ENCODE data around the gene BCL2.
A peak's percentile ranks its signal among the peaks of the same experiment; 100 is the strongest.

The BCL2 gene

DNA sequence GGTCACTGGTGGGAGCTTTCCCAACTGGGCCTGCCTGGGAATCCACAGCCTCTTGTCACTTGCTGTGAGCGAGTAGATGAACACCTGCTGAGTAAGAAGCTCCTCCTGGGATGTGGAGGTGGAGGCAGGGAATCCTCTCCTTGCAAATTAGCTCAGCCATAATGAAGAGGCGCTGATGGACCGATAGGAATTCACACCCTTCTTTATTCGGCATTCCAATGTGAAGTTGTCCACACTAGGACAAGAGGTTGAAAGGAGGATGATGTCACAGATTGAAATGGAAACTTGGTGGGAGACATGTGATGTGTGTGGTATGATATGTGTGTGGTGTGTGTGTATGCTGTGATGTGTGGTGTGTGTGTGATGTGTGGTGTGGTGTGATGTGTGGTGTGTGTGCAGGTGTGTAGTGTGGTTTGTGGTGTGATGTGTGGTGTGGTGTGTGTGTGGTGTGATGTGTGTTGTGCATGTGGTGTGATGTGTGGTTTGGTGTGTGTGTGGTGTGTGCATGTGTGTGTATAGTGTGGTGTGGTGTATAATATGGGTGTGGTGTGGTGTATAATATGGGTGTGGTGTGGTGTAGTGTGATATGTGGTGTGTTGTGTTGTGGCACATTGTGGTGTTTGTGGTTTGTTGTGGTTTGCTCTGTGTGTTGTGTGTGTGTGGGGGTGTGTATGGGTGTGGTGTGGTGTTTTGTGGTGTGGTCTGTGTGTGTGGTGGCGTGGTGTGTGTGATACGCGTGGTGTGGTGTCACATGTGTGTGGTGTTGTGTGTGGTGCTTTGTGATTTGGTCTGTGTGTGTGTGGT is 216.4 kb downstream of the BCL2 start:
- H3K4me1 Mint-ChIP-seq: peaks cover 17% of the 10 kb centered on the region
- TF ChIP-seq, protein P1, sequence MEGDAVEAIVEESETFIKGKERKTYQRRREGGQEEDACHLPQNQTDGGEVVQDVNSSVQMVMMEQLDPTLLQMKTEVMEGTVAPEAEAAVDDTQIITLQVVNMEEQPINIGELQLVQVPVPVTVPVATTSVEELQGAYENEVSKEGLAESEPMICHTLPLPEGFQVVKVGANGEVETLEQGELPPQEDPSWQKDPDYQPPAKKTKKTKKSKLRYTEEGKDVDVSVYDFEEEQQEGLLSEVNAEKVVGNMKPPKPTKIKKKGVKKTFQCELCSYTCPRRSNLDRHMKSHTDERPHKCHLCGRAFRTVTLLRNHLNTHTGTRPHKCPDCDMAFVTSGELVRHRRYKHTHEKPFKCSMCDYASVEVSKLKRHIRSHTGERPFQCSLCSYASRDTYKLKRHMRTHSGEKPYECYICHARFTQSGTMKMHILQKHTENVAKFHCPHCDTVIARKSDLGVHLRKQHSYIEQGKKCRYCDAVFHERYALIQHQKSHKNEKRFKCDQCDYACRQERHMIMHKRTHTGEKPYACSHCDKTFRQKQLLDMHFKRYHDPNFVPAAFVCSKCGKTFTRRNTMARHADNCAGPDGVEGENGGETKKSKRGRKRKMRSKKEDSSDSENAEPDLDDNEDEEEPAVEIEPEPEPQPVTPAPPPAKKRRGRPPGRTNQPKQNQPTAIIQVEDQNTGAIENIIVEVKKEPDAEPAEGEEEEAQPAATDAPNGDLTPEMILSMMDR (IDR thresholded peaks at IDR 0.05; ENCODE audit: unreplicated experiment in 3 of 3): no peak
- peaks cover 24% of the 10 kb centered on the region for H3K27me3 Mint-ChIP-seq (ENCODE audit: low read depth)
- no peak overlapping the region for H3K4me3 Mint-ChIP-seq
- peak overlapping the region in 2 of 3 experiments; percentile 34 to 62 for H3K27ac Mint-ChIP-seq
- H3K9me3 Mint-ChIP-seq: peaks cover 7% of the 10 kb centered on the region
- H3K36me3 Mint-ChIP-seq (ENCODE audit: low read depth): peaks cover 4% of the 10 kb centered on the region

DNA sequence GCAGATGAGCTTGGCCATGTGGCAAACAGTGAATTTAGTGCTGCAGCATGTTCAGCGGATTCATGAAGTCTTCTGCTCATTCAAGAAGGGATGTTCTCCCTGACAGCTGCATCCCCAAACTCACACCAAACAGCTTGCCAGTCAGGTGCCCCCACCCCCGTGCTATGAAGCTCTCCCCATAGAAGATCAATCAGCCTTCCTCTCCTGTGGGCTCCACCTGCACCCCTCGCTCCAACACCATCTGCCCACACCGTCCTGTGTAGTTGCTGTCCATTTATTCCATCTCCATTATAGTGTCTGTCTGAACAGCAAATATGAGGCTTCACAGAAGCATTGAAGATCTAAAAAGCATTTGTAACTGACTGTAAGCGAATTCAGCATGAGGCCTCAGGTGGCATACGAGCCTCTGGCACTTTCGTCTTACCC is 218.9 kb downstream of the BCL2 start:
- TF ChIP-seq, protein P1 (IDR thresholded peaks at IDR 0.05; ENCODE audit: unreplicated experiment in 3 of 3): no peak
- Mint-ChIP-seq H3K36me3 (ENCODE audit: low read depth) (peaks cover 4% of the 10 kb centered on the region), H3K9me3 (peaks cover 7% of the 10 kb centered on the region), H3K4me1 (peaks cover 17% of the 10 kb centered on the region), H3K27me3 (ENCODE audit: low read depth) (peaks cover 29% of the 10 kb centered on the region), H3K4me3 (no peak overlapping the region), H3K27ac (no peak overlapping the region)

DNA sequence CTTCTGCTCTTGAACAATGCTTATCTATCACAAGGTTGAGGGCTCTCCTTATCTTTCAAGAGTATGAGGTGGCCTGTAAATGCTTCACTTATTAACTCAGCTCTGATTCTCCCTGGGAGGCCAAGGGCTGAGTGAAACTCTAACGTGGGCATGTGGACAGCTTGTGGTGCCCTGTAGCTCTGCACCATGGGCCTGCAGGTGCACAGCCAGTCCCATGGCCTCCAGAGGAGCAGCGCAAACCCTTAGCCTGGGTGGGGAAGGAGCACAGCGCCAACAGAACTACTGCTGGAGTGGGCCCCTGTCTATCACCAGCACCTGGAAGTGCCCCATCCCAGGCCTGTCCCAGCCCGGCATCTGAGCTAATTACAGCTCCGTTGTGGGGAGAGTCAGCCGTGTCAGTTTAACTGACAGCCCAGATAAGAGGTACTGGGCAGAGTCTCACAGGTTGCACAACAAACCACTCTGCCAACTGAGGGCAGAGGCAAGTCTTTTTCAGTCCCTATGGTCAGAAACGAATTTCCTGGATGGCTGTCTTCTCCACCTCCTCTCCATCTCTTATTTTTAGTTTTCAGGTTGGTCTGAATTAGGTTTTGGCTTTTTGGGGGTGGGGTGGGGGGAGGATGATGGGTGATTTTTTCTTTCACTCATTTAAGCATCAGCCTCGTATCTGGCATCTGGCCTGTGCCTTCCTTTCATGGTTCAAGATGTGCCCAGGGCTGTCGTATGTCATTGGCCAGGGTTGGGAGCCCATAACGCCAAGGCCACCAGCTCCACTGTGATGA is 219.5 kb downstream of the BCL2 start:
- H3K36me3 Mint-ChIP-seq (ENCODE audit: low read depth): peaks cover 4% of the 10 kb centered on the region
- TF ChIP-seq, protein P1 (IDR thresholded peaks at IDR 0.05; ENCODE audit: unreplicated experiment in 3 of 3): no peak
- H3K27me3 Mint-ChIP-seq (ENCODE audit: low read depth): peaks cover 25% of the 10 kb centered on the region
- H3K9me3 Mint-ChIP-seq: peaks cover 7% of the 10 kb centered on the region
- no peak overlapping the region for H3K4me3 Mint-ChIP-seq
- H3K4me1 Mint-ChIP-seq: peaks cover 17% of the 10 kb centered on the region
- no peak overlapping the region for H3K27ac Mint-ChIP-seq

DNA sequence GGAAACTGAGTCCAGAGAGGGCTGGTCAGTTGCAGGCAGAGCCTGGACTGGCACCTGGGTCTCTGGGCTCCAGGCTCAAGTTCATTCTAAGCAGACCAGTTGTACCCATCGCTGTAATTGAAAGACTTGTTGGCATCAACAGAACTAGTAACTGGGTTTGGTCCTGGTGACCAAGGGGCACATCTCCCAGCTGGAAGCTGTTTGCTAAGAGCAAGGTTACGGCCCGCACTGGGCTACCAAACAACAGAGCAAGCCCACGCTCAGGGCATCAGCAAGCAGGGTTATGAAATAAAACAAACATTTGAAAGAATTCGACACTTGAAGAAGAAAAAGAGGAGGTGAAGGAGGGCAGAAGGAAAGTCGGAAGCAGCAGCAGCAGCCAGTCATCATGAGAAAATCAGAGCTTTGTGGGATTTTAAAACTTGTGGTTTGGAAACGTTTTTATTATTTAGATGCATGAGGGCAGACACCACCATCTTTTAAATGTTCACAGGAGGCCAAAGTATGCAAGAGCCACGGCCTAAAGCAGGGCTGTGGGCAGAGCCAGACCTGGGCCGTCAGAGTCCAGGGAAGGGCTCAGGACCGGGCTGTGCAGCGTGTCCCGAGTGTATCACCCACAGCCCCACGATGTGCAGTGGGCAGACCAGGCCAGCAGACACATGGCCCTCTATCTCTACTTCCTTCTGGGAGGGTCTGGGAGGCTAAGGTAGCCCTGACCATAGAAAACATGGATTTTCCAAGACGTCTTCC is 220.3 kb downstream of the BCL2 start:
- Mint-ChIP-seq H3K27me3 (ENCODE audit: low read depth) (peaks cover 22% of the 10 kb centered on the region), H3K4me1 (peaks cover 17% of the 10 kb centered on the region), H3K27ac (peak overlapping the region in 1 of 3 experiments; percentile 8), H3K9me3 (peaks cover 4% of the 10 kb centered on the region), H3K4me3 (no peak overlapping the region), H3K36me3 (ENCODE audit: low read depth) (peaks cover 4% of the 10 kb centered on the region)
- TF ChIP-seq, protein P1 (IDR thresholded peaks at IDR 0.05; ENCODE audit: unreplicated experiment in 3 of 3): no peak

DNA sequence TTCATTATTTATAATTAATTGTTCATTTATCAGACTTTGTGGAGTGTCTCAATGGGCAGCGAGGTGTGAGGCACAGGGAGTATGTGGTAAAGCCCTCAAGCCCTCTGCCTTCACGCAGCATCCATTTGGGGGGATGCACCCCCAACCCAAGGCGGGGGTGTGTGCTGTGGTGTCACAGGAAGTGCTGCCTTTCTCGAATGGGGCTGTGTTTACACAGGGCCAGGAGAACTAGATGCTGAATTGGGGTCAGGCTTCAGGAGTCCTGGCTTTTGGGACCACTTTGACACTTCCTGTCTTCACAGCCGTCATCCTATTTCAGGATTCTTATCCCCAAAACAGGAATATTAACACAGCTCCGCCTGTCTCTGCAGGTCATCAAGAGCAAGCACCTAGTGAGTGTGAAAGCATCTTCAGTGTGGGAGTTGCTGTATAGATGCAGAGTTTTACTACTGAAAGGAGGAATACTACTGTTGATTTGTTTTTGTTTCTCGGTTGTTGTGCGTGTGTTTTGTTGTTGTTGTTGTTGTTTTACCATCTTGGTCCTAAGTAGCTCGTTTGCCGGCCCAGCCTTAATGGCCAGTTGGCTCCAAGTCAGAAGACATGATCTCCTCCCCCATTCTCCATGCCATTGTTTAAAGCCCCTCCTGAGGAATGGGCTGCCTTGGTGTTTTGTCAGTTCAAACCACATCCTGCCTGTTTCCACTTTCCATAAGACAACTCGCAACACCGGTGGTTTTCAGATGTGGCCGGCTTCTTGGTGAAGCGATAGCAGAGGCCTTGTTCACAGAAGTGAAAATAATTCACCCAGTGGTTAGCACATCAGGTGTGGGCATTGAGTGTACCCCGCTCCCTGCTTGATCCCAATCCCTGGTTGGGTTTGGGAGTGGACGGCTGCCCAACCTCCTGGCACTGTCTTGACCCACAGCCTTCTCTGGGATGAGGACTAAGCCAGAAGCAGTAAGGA is 221.3 kb downstream of the BCL2 start:
- Mint-ChIP-seq H3K27me3 (ENCODE audit: low read depth) (peaks cover 19% of the 10 kb centered on the region), H3K9me3 (peaks cover 4% of the 10 kb centered on the region), H3K27ac (no peak overlapping the region), H3K36me3 (ENCODE audit: low read depth) (peaks cover 2% of the 10 kb centered on the region), H3K4me1 (peaks cover 17% of the 10 kb centered on the region), H3K4me3 (no peak overlapping the region)
- TF ChIP-seq, protein P1 (IDR thresholded peaks at IDR 0.05; ENCODE audit: unreplicated experiment in 3 of 3): no peak
